ENCODE measurements around the gene SIDT1.

The SIDT1 gene

GRCh38 chr3:113551820-113552219 lies 19.5 kb downstream of the SIDT1 start:
- no peak for DNase-seq (ENCODE audit: low spot score)
- ChIA-PET POLR2A (ENCODE audit: low non-redundant PET) (no interaction called here), CTCF (no interaction called here)
- H3K27ac ChIP-seq: no peak overlapping the region
- TF ChIP-seq, protein P1, sequence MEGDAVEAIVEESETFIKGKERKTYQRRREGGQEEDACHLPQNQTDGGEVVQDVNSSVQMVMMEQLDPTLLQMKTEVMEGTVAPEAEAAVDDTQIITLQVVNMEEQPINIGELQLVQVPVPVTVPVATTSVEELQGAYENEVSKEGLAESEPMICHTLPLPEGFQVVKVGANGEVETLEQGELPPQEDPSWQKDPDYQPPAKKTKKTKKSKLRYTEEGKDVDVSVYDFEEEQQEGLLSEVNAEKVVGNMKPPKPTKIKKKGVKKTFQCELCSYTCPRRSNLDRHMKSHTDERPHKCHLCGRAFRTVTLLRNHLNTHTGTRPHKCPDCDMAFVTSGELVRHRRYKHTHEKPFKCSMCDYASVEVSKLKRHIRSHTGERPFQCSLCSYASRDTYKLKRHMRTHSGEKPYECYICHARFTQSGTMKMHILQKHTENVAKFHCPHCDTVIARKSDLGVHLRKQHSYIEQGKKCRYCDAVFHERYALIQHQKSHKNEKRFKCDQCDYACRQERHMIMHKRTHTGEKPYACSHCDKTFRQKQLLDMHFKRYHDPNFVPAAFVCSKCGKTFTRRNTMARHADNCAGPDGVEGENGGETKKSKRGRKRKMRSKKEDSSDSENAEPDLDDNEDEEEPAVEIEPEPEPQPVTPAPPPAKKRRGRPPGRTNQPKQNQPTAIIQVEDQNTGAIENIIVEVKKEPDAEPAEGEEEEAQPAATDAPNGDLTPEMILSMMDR (conservative IDR thresholded peaks at IDR 0.05; ENCODE audit: low read depth): no peak

DNA sequence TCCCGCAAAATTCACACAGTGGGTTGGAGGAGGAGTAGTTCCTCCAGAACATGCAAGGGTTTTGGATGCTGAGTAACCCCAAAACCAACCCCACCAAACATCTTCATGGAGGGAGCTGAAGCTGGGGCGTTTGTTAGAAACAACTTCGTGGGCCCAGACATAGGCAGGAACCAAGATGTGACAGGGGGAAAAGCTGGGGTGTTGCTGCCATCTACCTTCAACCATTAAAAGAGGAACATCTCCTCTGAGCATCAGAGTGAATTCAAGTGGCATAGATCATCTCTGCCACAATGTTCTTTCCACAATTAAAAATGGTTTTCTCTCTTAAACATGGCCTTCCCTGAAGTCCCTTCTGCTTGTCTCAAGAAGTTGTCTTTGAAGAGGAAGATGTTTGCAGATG lies 20.5 kb downstream of the SIDT1 start:
- POLR2A ChIA-PET (ENCODE audit: low non-redundant PET): no interaction called here
- DNase-seq (ENCODE audit: low spot score): no peak
- TF ChIP-seq, protein P1 (conservative IDR thresholded peaks at IDR 0.05; ENCODE audit: low read depth): no peak
- CTCF ChIA-PET: interaction anchor here (0.7 kb wide), 3 partner anchors 26 to 1417 kb away, joined by 3 to 4 read pairs (median 3); no protein-coding TSS in a partner anchor
- H3K27ac ChIP-seq: no peak overlapping the region

- no peak for DNase-seq (ENCODE audit: low spot score)
- H3K27ac ChIP-seq: no peak overlapping the region
- CTCF ChIA-PET: no interaction called here
- POLR2A ChIA-PET (ENCODE audit: low non-redundant PET): no interaction called here
- TF ChIP-seq, protein P1 (conservative IDR thresholded peaks at IDR 0.05; ENCODE audit: low read depth): no peak
These were observed 22.8 kb downstream of the SIDT1 start for GRCh38 chr3:113555138-113555537.

GRCh38 chr3:113556316-113556945 lies 24.1 kb downstream of the SIDT1 start:
- no peak for DNase-seq (ENCODE audit: low spot score)
- no peak overlapping the region for H3K27ac ChIP-seq
- ChIA-PET POLR2A (ENCODE audit: low non-redundant PET) (no interaction called here), CTCF (interaction anchor here (0.5 kb wide), 1 partner anchor 400 kb away, joined by 3 read pairs; no protein-coding TSS in a partner anchor)
- TF ChIP-seq, protein P1 (conservative IDR thresholded peaks at IDR 0.05; ENCODE audit: low read depth): no peak

GRCh38 chr3:113556946-113557335 lies 24.6 kb downstream of the SIDT1 start:
- POLR2A ChIA-PET (ENCODE audit: low non-redundant PET): no interaction called here
- CTCF ChIA-PET: interaction anchor here (0.5 kb wide), 1 partner anchor 399 kb away, joined by 3 read pairs; no protein-coding TSS in a partner anchor
- no peak for DNase-seq (ENCODE audit: low spot score)
- no peak overlapping the region for H3K27ac ChIP-seq
- TF ChIP-seq, protein P1 (conservative IDR thresholded peaks at IDR 0.05; ENCODE audit: low read depth): no peak

GRCh38 chr3:113557374-113557773 lies 25.0 kb downstream of the SIDT1 start:
- POLR2A ChIA-PET (ENCODE audit: low non-redundant PET): no interaction called here
- CTCF ChIA-PET: no interaction called here
- TF ChIP-seq, protein P1 (conservative IDR thresholded peaks at IDR 0.05; ENCODE audit: low read depth): no peak
- H3K27ac ChIP-seq: no peak overlapping the region
- DNase-seq (ENCODE audit: low spot score): peak; percentile 31

All from RWPE1 (cell line).